Caco-2 (cell line): Measurements from ENCODE around the gene CPEB2. TPM values are rescaled to one million over a fixed set of nuclear protein-coding genes. Genes with fewer than 3 reads are reported as not detected.

ENCODE experiments used
- BruUV-seq: library from RNA; stranded (reverse); fragments of 400-500 nt; replicated peaks from 2 replicates; lab custom pipeline; 2021; lab: Mats Ljungman, UMichigan
- CTCF ChIA-PET: fragments of 300-600 bp; sonication (Branson Sonifier 250); formaldehyde crosslinking; loops from one replicate; lab custom pipeline; 2022; ENCODE audit warnings: antibody characterized with exemption; lab: Charles Lee
- POLR2A ChIA-PET: fragments of 300-600 bp; sonication (Branson Sonifier 250); formaldehyde crosslinking; loops from one replicate; lab custom pipeline; 2022; ENCODE audit warnings: antibody characterized with exemption; lab: Charles Lee
- DNase-seq, 2 experiments: peaks; one replicate each; pipeline versions ENCODE4 v3.0.0 to v3.0.0-alpha.2; 2020 to 2022
- H3K27me3 ChIP-seq: replicated peaks from 2 replicates; pipeline ENCODE4 v1.6.0; 2011; ENCODE audit warnings: low read length; ENCODE audit not compliant: control insufficient read depth, insufficient read depth
- H3K36me3 ChIP-seq: 2 replicates; pipeline ENCODE4 v1.5.1; 2011; ENCODE audit warnings: low read length; ENCODE audit not compliant: control insufficient read depth, insufficient read depth
- H3K4me1 ChIP-seq: fragments of 250-450 bp; sonication (Bioruptor Pico); 2 replicates; pipeline ENCODE4 v1.5.1; 2020; ENCODE audit warnings: mild to moderate bottlenecking
- H3K4me3 ChIP-seq: 2 replicates; pipeline ENCODE4 v1.5.1; 2011; ENCODE audit warnings: low read depth, mild to moderate bottlenecking, control low read depth, low read length
- H3K9me3 ChIP-seq: fragments of 250-450 bp; sonication (Bioruptor Pico); 2 replicates; pipeline ENCODE4 v1.5.1; 2020; ENCODE audit warnings: mild to moderate bottlenecking, moderate library complexity
- H3K27ac Mint-ChIP-seq: one replicate; pipeline ENCODE4 v1.8.0; 2022; ENCODE audit warnings: mixed read lengths; ENCODE audit not compliant: unreplicated experiment
- H3K27me3 Mint-ChIP-seq: one replicate; pipeline ENCODE4 v1.8.0; 2022; ENCODE audit warnings: mixed read lengths; ENCODE audit not compliant: insufficient read depth, unreplicated experiment
- H3K36me3 Mint-ChIP-seq: one replicate; pipeline ENCODE4 v1.8.0; 2022; ENCODE audit warnings: mild to moderate bottlenecking, mixed read lengths; ENCODE audit not compliant: insufficient read depth, unreplicated experiment
- H3K4me1 Mint-ChIP-seq: one replicate; pipeline ENCODE4 v1.8.0; 2022; ENCODE audit warnings: low read depth, mixed read lengths; ENCODE audit not compliant: unreplicated experiment
- H3K4me3 Mint-ChIP-seq: one replicate; pipeline ENCODE4 v1.8.0; 2022; ENCODE audit warnings: mild to moderate bottlenecking, moderate library complexity, mixed read lengths; ENCODE audit not compliant: unreplicated experiment
- H3K9me3 Mint-ChIP-seq: one replicate; pipeline ENCODE4 v1.8.0; 2022; ENCODE audit warnings: mixed read lengths; ENCODE audit not compliant: unreplicated experiment
- CTCF ChIP-seq, 2 experiments: fragments of 200-600 bp in 1 of 2; IDR thresholded peaks; 1 replicate in 1 of 2; 2 replicates in 1 of 2; pipeline versions ENCODE4 v1.5.1 to v1.8.0; 2011 to 2022; ENCODE audit warnings: antibody characterized with exemption in 1 of 2, control low read depth in 1 of 2, inconsistent platforms in 1 of 2, low read depth in 1 of 2, low read length in 1 of 2, mild to moderate bottlenecking in 1 of 2, moderate library complexity in 1 of 2; ENCODE audit not compliant: insufficient read depth in 1 of 2, severe bottlenecking in 1 of 2, unreplicated experiment in 1 of 2
- intact Hi-C: fragments of 100-400 bp; cut with micrococcal nuclease; formaldehyde crosslinking; loops from one replicate; pipeline ENCODE4 v1.10.0; 2022; ENCODE audit not compliant: unreplicated experiment
- total RNA-seq: library from RNA; stranded (reverse); gene quantifications from 2 replicates; pipeline ENCODE4 v1.2.3, GENCODE V29; 2022

CPEB2 gene
- total RNA-seq, 1 experiment from 2014 or later, result 0.18 TPM

- DNase-seq, result no peak
- intact Hi-C loops, result no loop called here
- Histone ChIP-seq H3K9me3 (no peaks in the 10 kb centered on the region), H3K4me1 (no peaks in the 10 kb centered on the region), H3K36me3 (no peaks in the 10 kb centered on the region), H3K4me3 (no peak overlapping the region), H3K27me3 (no peaks in the 10 kb centered on the region)
- no peaks in the 10 kb centered on the region for H3K27me3 Mint-ChIP-seq
- H3K4me3 Mint-ChIP-seq, result no peak overlapping the region
- H3K27ac Mint-ChIP-seq, result no peak overlapping the region
- ChIA-PET POLR2A (no interaction called here), CTCF (interaction anchor here (0.8 kb wide), 1 partner anchor 246 kb away, joined by 3 read pairs; no protein-coding TSS in a partner anchor)
- BruUV-seq, result no TSS peak
- no peaks in the 10 kb centered on the region for H3K9me3 Mint-ChIP-seq
- TF ChIP-seq CTCF (IDR thresholded peaks at IDR 0.05; ENCODE audit: insufficient read depth in 1 of 2, low read depth in 1 of 2, low read length in 1 of 2, severe bottlenecking in 1 of 2, unreplicated experiment in 1 of 2), result no peak
- no peaks in the 10 kb centered on the region for H3K36me3 Mint-ChIP-seq
- H3K4me1 Mint-ChIP-seq, result no peaks in the 10 kb centered on the region
Measured at GRCh38 chr4:15015170-15015569, 12.9 kb downstream of the CPEB2 start.

- no peaks in the 10 kb centered on the region for H3K9me3 ChIP-seq
- H3K27me3 Mint-ChIP-seq, result no peaks in the 10 kb centered on the region
- TF ChIP-seq CTCF (IDR thresholded peaks at IDR 0.05; ENCODE audit: insufficient read depth in 1 of 2, low read depth in 1 of 2, low read length in 1 of 2, severe bottlenecking in 1 of 2, unreplicated experiment in 1 of 2), result no peak
- POLR2A ChIA-PET, result no interaction called here
- H3K4me1 ChIP-seq, result no peaks in the 10 kb centered on the region
- H3K27me3 ChIP-seq, result no peaks in the 10 kb centered on the region
- H3K9me3 Mint-ChIP-seq, result no peaks in the 10 kb centered on the region
- no peaks in the 10 kb centered on the region for H3K36me3 ChIP-seq
- H3K4me3 ChIP-seq, result no peak overlapping the region
- BruUV-seq, result no TSS peak
- no peaks in the 10 kb centered on the region for H3K4me1 Mint-ChIP-seq
- H3K36me3 Mint-ChIP-seq, result no peaks in the 10 kb centered on the region
- CTCF ChIA-PET, result no interaction called here
- DNase-seq, result no peak
- no peak overlapping the region for H3K27ac Mint-ChIP-seq
- intact Hi-C loops, result no loop called here
- no peak overlapping the region for H3K4me3 Mint-ChIP-seq
Measured at GRCh38 chr4:15018361-15018760, 16.1 kb downstream of the CPEB2 start.

GRCh38 chr4:15020502-15021286 lies 18.4 kb downstream of the CPEB2 start:
- intact Hi-C loops, result no loop called here
- H3K36me3 ChIP-seq, result no peaks in the 10 kb centered on the region
- TF ChIP-seq CTCF (IDR thresholded peaks at IDR 0.05; ENCODE audit: insufficient read depth in 1 of 2, low read depth in 1 of 2, low read length in 1 of 2, severe bottlenecking in 1 of 2, unreplicated experiment in 1 of 2), result no peak

More at GRCh38 chr4:15020502-15021286, 18.4 kb downstream of the CPEB2 start:
- H3K4me3 Mint-ChIP-seq, result no peak overlapping the region
- no peak for DNase-seq
- ChIA-PET CTCF (no interaction called here), POLR2A (no interaction called here)
- no peak overlapping the region for H3K27ac Mint-ChIP-seq
- no peaks in the 10 kb centered on the region for H3K27me3 Mint-ChIP-seq
- H3K9me3 ChIP-seq, result no peaks in the 10 kb centered on the region
- no peaks in the 10 kb centered on the region for H3K4me1 Mint-ChIP-seq
- BruUV-seq, result no TSS peak
- no peaks in the 10 kb centered on the region for H3K4me1 ChIP-seq
- H3K36me3 Mint-ChIP-seq, result no peaks in the 10 kb centered on the region
- no peaks in the 10 kb centered on the region for H3K9me3 Mint-ChIP-seq
- H3K27me3 ChIP-seq, result no peaks in the 10 kb centered on the region
- H3K4me3 ChIP-seq, result no peak overlapping the region
